HPDE6-E6E7 (cell line): Measurements from ENCODE around the gene NPAS2.

ENCODE experiments used
- DNase-seq: peaks from one replicate; pipeline ENCODE4 v3.0.0; 2011; ENCODE audit warnings: missing footprints; ENCODE audit errors: extremely low spot score

Gene NPAS2

DNA sequence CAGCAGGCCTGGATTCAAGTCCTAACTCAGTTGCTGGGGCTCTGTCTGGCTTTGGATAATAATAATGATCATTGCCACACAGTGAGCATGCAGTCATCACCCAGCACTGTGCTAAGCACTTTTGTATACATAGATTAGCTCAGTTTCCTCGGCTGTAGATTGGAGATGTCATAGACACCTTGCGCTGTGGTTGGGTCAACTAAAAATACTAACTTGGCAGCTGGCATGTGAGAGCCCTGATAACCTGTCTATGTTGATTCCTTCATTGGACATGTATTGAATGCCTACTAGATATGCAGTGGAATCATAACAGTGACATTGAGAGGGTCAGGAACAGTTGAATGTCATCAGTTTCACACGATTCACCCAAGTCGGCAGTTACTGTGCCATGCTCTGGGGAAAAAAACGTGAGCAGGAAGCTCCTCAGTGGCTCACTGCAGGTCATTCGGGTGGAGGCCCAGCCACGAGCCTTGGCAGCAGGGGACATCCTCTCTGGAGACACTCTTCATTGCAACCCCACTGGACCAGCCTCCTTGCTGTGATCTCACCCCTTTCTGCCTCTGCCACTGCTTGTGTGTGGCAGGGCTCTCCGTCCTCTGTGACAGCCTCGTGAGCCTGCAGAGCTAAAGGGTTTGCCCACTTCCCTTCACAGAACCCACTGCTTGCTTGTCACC is 85.3 kb downstream of the NPAS2 start:
- no peak for DNase-seq

GRCh38 chr2:100906131-100906530 is 86.2 kb downstream of the NPAS2 start:
- DNase-seq = no peak

- DNase-seq = no peak
Measured at GRCh38 chr2:100906679-100907078, 86.7 kb downstream of the NPAS2 start.

- no peak for DNase-seq
Measured at GRCh38 chr2:100907832-100908231, 87.9 kb downstream of the NPAS2 start.

DNA sequence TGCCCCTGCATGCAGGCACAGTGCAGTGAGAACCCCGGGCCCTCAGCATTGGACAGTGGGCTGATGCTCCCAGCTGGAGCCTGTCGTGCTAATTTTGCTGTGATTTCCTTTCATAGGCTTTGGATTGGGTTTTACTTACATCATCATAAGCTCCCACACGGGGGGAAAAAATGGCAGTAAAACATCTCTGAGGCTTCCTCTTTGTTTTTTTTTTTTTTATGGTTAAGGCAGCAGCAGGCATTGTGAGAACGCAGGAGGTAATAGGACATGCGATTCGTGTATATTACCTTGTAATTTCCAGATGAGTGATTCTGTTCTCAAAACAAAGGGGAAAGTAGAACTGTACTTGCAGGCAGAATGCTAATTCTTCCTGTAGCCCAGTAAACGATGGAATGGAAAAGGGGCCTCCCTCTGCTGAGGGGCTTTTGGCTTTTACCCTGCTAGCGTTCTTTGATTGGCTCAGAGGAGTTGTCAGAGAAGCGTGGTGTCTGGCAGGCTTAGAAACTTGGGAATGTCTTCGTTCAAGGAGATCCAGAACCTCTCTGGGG is 89.7 kb downstream of the NPAS2 start:
- no peak for DNase-seq

DNA sequence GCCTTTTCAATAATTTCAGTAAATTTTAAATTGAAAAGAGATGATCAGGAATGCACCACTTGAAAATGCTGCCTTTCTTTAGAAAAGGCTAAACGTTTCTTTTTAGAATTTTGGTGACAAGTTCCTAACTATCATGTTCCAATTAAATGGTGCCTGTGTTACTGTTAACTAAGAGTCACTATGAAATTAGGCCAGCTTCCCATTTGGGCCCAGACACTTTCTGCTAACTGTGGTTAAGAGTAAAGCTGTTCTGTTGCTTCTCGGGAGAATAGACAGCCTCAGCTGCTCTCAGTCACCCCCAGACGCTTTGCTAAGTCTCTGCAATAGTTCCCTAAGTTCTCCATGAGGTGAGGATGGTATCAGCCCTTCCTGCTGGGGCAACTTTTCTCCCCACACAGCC is 90.2 kb downstream of the NPAS2 start:
- no peak for DNase-seq

- DNase-seq = no peak
Measured at GRCh38 chr2:100919316-100919715, 99.4 kb downstream of the NPAS2 start.

GRCh38 chr2:100921685-100922161 is 101.8 kb downstream of the NPAS2 start:
- no peak for DNase-seq

- DNase-seq = no peak
Measured at GRCh38 chr2:100923461-100924060, 103.6 kb downstream of the NPAS2 start.

GRCh38 chr2:100924122-100924519 is 104.2 kb downstream of the NPAS2 start:
- DNase-seq = no peak

DNA sequence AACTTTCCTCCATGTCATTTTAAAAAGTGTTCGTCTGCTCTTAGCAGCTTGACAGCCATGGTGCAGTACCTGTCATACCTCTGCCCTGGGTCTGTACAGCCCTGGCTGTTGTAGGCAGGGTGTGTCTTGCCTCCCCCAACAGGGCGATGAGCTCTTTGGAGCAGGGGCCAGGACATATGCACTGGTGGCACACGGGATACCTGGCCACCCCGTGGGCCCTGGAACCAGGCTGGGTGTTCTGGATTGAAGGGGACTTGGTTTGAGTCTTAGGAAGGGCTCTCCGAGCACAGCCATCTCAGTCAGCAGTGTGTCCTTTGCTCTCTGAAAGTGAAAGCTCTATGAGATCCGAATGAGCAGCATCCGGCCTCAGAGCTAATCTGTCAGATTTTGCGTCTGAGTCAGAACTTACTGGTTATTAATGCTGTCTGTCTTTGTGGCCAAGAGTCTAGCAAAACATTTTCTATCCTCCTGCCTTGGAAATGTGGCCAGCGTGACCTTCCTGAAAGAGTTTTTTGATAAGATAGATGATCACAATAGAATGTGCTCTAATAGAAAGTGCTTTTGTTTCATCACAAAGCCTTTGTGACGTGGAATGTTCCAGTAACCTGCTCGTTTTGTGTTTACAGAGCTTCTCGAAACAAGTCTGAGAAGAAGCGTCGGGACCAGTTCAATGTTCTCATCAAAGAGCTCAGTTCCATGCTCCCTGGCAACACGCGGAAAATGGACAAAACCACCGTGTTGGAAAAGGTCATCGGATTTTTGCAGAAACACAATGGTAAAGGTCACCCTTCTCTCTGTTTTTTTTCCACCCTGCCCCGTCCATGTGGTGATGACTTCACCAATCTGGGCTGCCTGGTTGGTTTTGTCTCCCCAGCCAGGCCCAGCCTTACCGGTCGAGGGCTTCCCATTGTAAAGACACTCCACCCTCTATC is 104.8 kb downstream of the NPAS2 start:
- DNase-seq = peak; percentile 7

- DNase-seq = no peak
Measured at GRCh38 chr2:100928235-100928634, 108.3 kb downstream of the NPAS2 start.

GRCh38 chr2:100929147-100929546 is 109.2 kb downstream of the NPAS2 start:
- no peak for DNase-seq

DNA sequence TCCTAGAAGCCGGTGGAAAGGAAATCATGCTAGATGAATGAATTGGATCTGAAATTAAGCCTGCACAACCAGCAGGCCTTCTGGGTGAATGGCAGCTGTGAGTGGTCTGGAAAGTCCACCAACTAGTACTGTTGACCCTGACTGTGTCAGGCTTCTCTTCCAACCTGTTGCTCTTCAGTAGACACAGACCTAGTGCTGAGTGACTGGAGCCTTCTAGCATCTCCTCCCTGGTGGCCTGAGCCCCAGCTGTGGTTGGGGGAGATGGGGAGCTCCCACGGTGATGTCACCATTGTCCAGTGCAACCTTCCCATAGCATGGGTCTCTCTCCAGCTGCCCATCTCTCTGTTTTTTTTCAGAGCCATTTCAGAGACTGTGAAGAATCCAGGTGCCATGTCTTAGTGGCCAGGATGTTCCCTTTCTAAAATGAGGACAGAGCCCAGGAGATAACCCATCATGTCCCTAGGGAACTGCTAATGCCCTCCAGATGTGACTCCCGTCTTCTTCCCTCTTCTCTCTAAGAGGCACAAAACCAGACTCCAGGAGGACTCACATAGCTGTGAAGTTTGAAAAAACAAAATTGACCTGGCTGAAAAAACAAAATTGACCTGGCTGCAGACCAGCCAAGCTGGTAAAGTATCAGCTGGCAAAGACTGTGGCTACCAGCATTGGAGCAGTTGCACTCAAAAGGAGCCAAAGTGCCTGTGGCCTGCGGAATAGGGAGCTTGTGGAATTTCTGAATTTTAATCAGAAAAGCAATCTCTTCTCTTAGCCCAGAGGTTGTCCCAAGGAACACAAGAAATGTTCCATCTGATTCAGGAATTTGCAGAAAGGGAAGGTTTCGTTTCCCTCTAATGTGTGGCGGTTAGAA is 114.8 kb downstream of the NPAS2 start:
- DNase-seq = no peak

- DNase-seq = no peak
Measured at GRCh38 chr2:100935372-100935752, 115.4 kb downstream of the NPAS2 start.

GRCh38 chr2:100936070-100936741 is 116.3 kb downstream of the NPAS2 start:
- no peak for DNase-seq

DNA sequence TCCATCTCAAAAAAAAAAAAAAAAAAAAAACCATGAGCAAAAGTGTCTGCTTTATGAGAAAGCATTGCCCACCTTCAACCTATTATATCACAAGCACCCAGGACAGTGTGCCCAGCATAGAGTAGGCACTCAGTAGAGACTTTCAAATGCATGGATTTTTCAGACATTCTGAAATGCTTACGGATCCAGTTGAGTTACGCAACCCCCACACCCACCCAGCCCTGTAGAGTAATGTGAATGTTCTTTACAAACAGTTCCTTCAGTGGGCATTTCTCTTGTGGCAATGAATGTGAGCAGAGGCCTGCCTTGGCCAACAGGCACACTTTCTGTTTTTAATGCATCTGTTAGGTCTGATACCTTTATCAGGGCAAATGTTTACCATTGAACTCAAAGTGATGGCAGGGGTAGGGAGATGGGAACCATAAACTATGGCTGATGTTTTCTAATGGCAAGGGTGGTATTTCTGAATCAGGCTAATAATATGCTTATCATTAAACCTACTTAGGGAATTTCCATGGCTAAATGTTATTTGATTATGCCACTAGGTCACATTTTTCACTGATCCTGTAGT is 117.1 kb downstream of the NPAS2 start:
- DNase-seq = no peak

DNA sequence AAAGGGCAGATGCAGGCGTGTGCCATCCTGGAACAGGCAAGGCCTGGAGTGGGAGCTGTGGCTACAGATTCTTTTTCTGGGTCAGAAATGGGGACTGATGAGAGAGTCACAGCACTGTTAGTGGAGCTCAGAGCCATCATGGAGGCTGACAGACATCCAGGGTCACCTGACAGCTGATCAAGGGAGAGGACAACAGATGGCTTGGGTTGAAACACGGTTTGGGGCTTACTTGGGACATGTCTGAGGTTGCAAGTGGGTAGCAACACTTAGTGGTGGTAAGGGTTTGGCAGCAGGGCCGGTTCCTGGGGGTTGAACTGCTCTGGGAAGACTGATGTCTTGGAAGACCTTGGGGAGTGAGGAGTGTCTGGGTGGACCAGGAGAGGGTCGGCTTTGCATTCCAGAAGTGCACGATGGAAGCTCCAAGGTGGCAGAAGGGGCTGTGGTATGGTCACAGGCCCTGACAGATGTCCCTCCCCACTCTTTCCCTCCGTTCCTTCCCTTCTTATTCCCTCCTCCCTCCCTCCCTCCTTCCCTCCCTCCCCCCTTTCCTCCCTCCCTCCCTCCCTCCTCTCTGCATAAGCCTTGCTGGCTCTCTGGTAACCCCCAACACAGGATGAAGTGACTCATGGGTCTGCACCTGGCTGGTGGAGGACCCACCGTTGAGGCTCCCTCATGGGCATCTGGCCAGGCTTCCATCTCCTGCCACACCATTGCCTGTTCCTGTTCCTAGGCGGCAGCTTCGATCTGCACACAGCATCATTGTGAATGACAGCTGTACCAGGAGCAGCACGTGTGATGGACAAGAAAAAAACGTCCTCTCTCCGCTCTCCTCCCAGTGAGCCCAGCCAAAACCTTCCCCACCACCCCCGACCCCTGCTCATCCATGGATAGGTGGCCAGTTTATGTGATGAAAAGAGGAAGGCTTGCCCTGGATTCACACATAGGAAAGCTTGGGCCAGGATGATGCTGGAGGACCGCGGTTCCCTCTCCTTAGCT is 118.4 kb downstream of the NPAS2 start:
- DNase-seq = no peak

GRCh38 chr2:100939445-100939844 is 119.5 kb downstream of the NPAS2 start:
- no peak for DNase-seq
